Measurements from ENCODE around the gene UBE2L6. TPM values are rescaled to one million over a fixed set of nuclear protein-coding genes. Genes with fewer than 3 reads are reported as not detected.

UBE2L6 gene
- total RNA-seq, 3 donors from 2014 or later: 117 to 136 (median 122) TPM

- H3K36me3 Mint-ChIP-seq (ENCODE audit: insufficient read depth): peaks cover 4% of the 10 kb centered on the region
- H3K4me3 Mint-ChIP-seq: no peak overlapping the region
- H3K4me1 Mint-ChIP-seq (ENCODE audit: low read depth): peaks cover 21% of the 10 kb centered on the region
- H3K27me3 Mint-ChIP-seq (ENCODE audit: low read depth): no peaks in the 10 kb centered on the region
- DNase-seq (no peak), ATAC-seq (no peak)
- H3K9me3 Mint-ChIP-seq: no peaks in the 10 kb centered on the region
These were observed 58.9 kb downstream of the UBE2L6 start for GRCh38 chr11:57508341-57509170.

- ATAC-seq: no peak
- Mint-ChIP-seq H3K4me1 (ENCODE audit: low read depth) (peaks cover 2% of the 10 kb centered on the region), H3K9me3 (no peaks in the 10 kb centered on the region), H3K36me3 (ENCODE audit: insufficient read depth) (peaks cover 4% of the 10 kb centered on the region), H3K27me3 (ENCODE audit: low read depth) (no peaks in the 10 kb centered on the region), H3K4me3 (no peak overlapping the region)
- no peak for DNase-seq
These were observed 61.0 kb downstream of the UBE2L6 start for GRCh38 chr11:57506522-57506921.

- Mint-ChIP-seq H3K9me3 (no peaks in the 10 kb centered on the region), H3K36me3 (ENCODE audit: insufficient read depth) (peaks cover 11% of the 10 kb centered on the region), H3K4me1 (ENCODE audit: low read depth) (no peaks in the 10 kb centered on the region), H3K27me3 (ENCODE audit: low read depth) (no peaks in the 10 kb centered on the region), H3K4me3 (no peak overlapping the region)
- ATAC-seq (no peak), DNase-seq (no peak)
These were observed 63.0 kb downstream of the UBE2L6 start for GRCh38 chr11:57504511-57504910.

- ATAC-seq: no peak
These were observed 64.6 kb downstream of the UBE2L6 start for GRCh38 chr11:57502870-57503269.

GRCh38 chr11:57502376-57502775 lies 65.1 kb downstream of the UBE2L6 start:
- no peaks in the 10 kb centered on the region for H3K4me1 Mint-ChIP-seq (ENCODE audit: low read depth)
- DNase-seq (no peak), ATAC-seq (no peak)
- no peaks in the 10 kb centered on the region for H3K27me3 Mint-ChIP-seq (ENCODE audit: low read depth)
- no peak overlapping the region for H3K4me3 Mint-ChIP-seq
- peaks cover 21% of the 10 kb centered on the region for H3K36me3 Mint-ChIP-seq (ENCODE audit: insufficient read depth)
- H3K9me3 Mint-ChIP-seq: no peaks in the 10 kb centered on the region

More at GRCh38 chr11:57502870-57503269, 64.6 kb downstream of the UBE2L6 start:
- Mint-ChIP-seq H3K4me3 (no peak overlapping the region), H3K27me3 (ENCODE audit: low read depth) (no peaks in the 10 kb centered on the region), H3K4me1 (ENCODE audit: low read depth) (no peaks in the 10 kb centered on the region), H3K9me3 (no peaks in the 10 kb centered on the region), H3K36me3 (ENCODE audit: insufficient read depth) (peaks cover 20% of the 10 kb centered on the region)
- no peak for DNase-seq

GRCh38 chr11:57501953-57502352 lies 65.5 kb downstream of the UBE2L6 start:
- no peak overlapping the region for H3K4me3 Mint-ChIP-seq
- peaks cover 24% of the 10 kb centered on the region for H3K36me3 Mint-ChIP-seq (ENCODE audit: insufficient read depth)
- H3K27me3 Mint-ChIP-seq (ENCODE audit: low read depth): no peaks in the 10 kb centered on the region
- no peaks in the 10 kb centered on the region for H3K4me1 Mint-ChIP-seq (ENCODE audit: low read depth)
- ATAC-seq (no peak), DNase-seq (no peak)
- no peaks in the 10 kb centered on the region for H3K9me3 Mint-ChIP-seq

Other genes with a start within 250 kb of the UBE2L6 start
- 10 to 100 TPM; 27.2 to 34.3 (median 30.7) TPM for gene TNKS1BP1, start 242.7 kb downstream of the UBE2L6 start, total RNA-seq
- 100 to 1,000 TPM; 287 to 317 (median 302) TPM for gene SSRP1, start 231.8 kb downstream of the UBE2L6 start, total RNA-seq
- gene P2RX3, start 229.3 kb downstream of the UBE2L6 start, total RNA-seq: not detected
- gene PRG3, start 186.5 kb downstream of the UBE2L6 start, total RNA-seq: not detected
- 1 to 10 TPM; 1.8 to 2.7 (median 2.5) TPM for gene PRG2, start 177.0 kb downstream of the UBE2L6 start, total RNA-seq
- gene SLC43A3, start 140.6 kb downstream of the UBE2L6 start, total RNA-seq: 100 to 1,000 TPM; 508 to 551 (median 529) TPM
- under 1 TPM; 0.16 to 0.33 (median 0.27) TPM for gene RTN4RL2, start 107.1 kb downstream of the UBE2L6 start, total RNA-seq
- 10 to 100 TPM; 15.5 to 20.3 (median 18.3) TPM for gene SLC43A1, start 52.0 kb downstream of the UBE2L6 start, total RNA-seq
- 100 to 1,000 TPM; 152 to 189 (median 154) TPM for gene TIMM10, start 36.9 kb downstream of the UBE2L6 start, total RNA-seq
- not detected for gene SMTNL1, start 30.1 kb downstream of the UBE2L6 start, total RNA-seq
- 1 to 10 TPM in 2 of 3 donors, under 1 TPM in 1; 0.55 to 2.1 (median 1.7) TPM for gene SERPING1, start 30.0 kb upstream of the UBE2L6 start, total RNA-seq
- gene YPEL4, start 82.2 kb upstream of the UBE2L6 start, total RNA-seq: under 1 TPM in 1 of 3 donors, not detected in 2; 0.05 TPM
- gene CLP1, start 90.1 kb upstream of the UBE2L6 start, total RNA-seq: 10 to 100 TPM; 21.6 to 24.6 (median 22.0) TPM
- gene ZDHHC5, start 100.4 kb upstream of the UBE2L6 start, total RNA-seq: 10 to 100 TPM; 65.0 to 78.1 (median 73.8) TPM
- 10 to 100 TPM; 23.2 to 26.3 (median 24.4) TPM for gene MED19, start 144.5 kb upstream of the UBE2L6 start, total RNA-seq
- gene TMX2, start 144.9 kb upstream of the UBE2L6 start, total RNA-seq: 100 to 1,000 TPM; 126 to 137 (median 137) TPM
- 100 to 1,000 TPM; 231 to 290 (median 260) TPM for gene SELENOH, start 173.8 kb upstream of the UBE2L6 start, total RNA-seq
- gene BTBD18, start 184.1 kb upstream of the UBE2L6 start, total RNA-seq: not detected
- 1 to 10 TPM; 4.9 to 6.3 (median 5.4) TPM for gene CTNND1, start 194.1 kb upstream of the UBE2L6 start, total RNA-seq